Measurements from ENCODE around the gene LSR. TPM values are rescaled to one million over a fixed set of nuclear protein-coding genes. Genes with fewer than 3 reads are reported as not detected.

Gene LSR
- total and polyA plus RNA-seq, 2 experiments from 2014 or later, result 116 to 212 TPM

GRCh38 chr19:35311901-35312665 lies 63.3 kb downstream of the LSR start:
- Histone ChIP-seq H3K36me3 (ENCODE audit: insufficient read depth) (no peaks in the 10 kb centered on the region), H2AFZ (no peak overlapping the region), H3K9me2 (ENCODE audit: insufficient read depth) (no peaks in the 10 kb centered on the region), H4K20me1 (replicated peaks; ENCODE audit: insufficient read depth) (no peaks in the 10 kb centered on the region), H3F3A (replicated peaks; ENCODE audit: low read depth) (no peaks in the 10 kb centered on the region), H3K79me2 (replicated peaks; ENCODE audit: insufficient read depth) (no peaks in the 10 kb centered on the region), H3K27me3 (ENCODE audit: insufficient read depth) (no peaks in the 10 kb centered on the region), H3K4me1 (ENCODE audit: insufficient read depth) (no peaks in the 10 kb centered on the region), H3K4me2 (no peak overlapping the region), H3K4me3 (no peak overlapping the region), H3K27ac (ENCODE audit: low read depth) (no peak overlapping the region)
- Mint-ChIP-seq H3K36me3 (ENCODE audit: low read depth) (no peaks in the 10 kb centered on the region), H3K4me3 (no peak overlapping the region), H3K4me1 (no peaks in the 10 kb centered on the region; the same call in 2 of the 3 replicates), H3K9me3 (no peaks in the 10 kb centered on the region; the same call in 2 of the 3 replicates), H3K27me3 (ENCODE audit: insufficient read depth, low read depth, poor library complexity) (peaks cover 5% of the 10 kb centered on the region), H3K27ac (no peak overlapping the region)
- DNase-seq (ENCODE audit: low spot score), result no peak
- no peak for ATAC-seq
- TF ChIP-seq NANOG (IDR thresholded peaks at IDR 0.05; ENCODE audit: borderline replicate concordance), result no peak
- TF ChIP-seq JUNB (IDR thresholded peaks at IDR 0.05; ENCODE audit: unreplicated experiment), result no peak
- TF ChIP-seq STAT1 (IDR thresholded peaks at IDR 0.05; ENCODE audit: unreplicated experiment), result no peak
- no peak for TF ChIP-seq CREB1 (CRISPR knock-in tag; IDR thresholded peaks at IDR 0.05; ENCODE audit: low read depth)
- TF ChIP-seq EZH2phosphoT487 (IDR thresholded peaks at IDR 0.05; ENCODE audit: unreplicated experiment), result no peak
- no peak for TF ChIP-seq EZH2 (IDR thresholded peaks at IDR 0.05; ENCODE audit: low read depth, unreplicated experiment)
- TF ChIP-seq POLR2AphosphoS5 (IDR thresholded peaks at IDR 0.05; ENCODE audit: low read depth), result no peak
- no peak for TF ChIP-seq ZNF331 (CRISPR knock-in tag; IDR thresholded peaks at IDR 0.05; ENCODE audit: low read depth)
- no peak for TF ChIP-seq ZNF462 (CRISPR knock-in tag; IDR thresholded peaks at IDR 0.05)
- no peak for TF ChIP-seq REST (IDR thresholded peaks at IDR 0.05; ENCODE audit: unreplicated experiment)
- no peak for TF ChIP-seq ZNF114 (CRISPR knock-in tag; IDR thresholded peaks at IDR 0.05)
- no peak for TF ChIP-seq CTCF (conservative IDR thresholded peaks at IDR 0.05; ENCODE audit: low read depth in 2 of 2)
- no peak for TF ChIP-seq ETS1 (IDR thresholded peaks at IDR 0.05)
